ENCODE data around the gene LHX3.

Gene LHX3

DNA sequence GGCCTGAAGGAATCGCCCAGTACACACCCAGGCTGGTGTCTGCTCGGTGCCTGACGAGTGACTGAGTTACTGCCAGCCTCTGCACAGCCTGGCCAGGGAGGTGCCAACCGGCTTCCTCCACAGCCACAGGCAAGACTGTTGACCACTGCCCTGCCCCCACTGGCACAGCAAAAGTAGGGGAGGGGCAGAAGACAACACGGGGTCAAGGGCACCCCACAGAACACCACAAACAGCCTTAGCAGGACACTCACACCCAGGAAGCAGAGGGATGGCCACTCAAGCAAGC is 722 bp upstream of the LHX3 start:
- no peak for DNase-seq

DNA sequence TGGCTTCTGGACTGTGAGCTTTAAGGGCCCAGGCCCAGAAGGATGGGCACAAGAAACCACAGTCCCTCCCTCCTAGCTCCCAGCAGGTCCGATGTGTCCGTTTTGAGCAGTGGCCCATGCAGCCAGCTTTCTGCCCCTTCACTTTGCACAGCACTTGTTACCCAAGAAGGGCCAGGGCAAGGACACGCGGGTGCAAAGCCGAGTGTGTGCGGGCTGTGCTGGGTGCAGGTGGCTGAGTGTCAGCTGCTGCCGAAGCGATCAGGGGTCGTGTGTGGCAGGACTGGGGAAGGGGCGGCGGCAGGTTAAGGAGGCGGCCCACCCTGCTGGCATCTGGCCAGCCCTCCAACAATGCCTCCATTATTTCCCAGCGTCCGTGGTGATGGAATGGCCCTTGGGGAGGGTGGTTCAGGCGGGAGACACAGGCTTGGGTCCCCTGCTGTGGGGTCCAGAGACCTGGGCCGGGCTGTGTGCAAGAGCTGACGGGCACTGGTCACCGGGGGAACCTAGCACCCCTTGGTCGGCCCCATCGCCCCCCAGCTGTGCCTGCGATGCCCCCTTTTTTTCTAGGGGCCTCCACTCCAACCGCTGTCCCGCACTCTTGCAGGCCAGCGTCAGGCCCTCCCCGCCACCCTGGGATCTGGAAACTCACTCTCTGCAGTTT is 653 bp downstream of the LHX3 start:
- no peak for DNase-seq

DNA sequence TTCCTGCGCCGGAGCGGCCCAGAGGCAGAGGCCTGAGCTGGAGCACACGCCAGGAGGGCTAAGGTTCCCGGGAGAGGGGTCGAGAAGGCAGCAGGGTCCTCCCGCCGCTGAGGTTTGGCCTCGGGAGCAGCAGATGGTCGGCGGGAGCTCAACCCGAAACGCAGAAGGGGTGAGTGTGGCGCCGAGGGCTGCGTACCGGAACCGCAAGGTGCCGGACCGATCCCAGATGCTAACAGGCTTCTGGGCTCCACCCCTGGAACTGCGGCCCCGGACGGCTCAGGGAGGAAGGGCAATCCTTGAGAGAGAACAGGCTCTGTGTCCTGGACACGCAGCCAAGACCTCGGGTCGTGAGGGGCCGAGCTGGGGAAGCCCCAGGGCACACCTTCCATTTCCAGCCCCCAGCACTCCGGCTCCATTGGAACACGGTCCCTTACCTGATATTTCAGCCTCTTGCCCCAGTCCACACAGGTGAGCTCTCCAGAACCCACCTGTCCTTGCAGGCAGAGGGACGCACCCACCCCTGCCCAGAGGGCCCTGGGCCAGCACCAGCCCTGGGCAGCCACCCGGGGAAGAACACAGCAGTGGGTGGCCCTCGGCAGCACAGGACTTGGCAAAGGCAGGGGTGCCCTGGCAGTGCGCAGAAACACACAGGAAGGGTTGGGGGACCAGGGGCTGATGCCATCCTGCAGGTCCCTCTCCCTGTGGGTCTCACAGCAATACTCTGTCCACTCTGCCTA is 1.4 kb downstream of the LHX3 start:
- DNase-seq, result no peak

DNA sequence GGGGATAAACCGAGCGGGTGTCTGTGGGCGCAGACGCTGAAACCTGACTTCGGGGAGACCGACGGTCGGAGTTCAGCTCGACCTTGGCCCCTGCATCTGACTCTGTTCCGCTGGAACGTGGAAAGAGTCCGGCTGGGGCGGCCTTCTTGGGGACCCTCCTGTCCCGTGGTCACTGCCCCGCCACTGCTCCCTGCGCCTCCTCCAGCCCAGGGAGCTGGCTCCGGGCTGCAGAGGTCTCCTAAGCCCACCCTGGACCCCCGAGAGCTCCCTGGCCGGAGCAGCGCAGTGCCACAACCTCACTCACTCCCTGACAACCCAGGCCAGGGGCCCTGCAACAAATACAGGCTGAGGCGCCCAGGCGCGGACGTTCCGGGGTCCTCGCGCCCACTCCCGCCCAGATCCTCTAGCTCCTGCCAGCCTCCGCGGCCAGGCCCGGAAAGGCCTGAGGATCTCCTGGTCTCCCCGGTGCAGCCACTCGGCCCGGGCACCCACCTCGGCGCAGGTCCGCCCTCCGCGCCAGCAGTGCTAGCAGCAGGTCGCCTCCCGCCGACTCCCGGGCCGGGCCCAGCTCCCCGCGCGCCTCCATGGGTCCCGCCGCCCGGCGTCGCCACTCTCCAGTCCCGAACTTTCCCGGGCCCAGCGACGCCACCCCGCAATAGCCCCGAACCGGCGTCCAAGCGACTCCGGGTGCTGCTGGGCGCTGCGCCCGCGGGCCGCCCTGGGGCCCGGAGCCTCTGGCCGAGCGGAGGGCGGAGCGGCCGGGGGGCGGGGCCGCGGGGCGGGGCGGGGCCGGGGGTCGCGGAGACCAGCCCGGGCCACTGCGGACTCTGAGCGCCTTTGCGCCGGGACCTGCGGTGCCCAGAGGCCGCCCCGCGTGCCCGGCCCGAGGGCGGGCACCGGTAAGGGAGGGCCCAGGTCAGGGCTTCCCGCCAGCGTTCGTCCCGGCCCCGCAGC is 2.2 kb downstream of the LHX3 start:
- no peak for DNase-seq

DNA sequence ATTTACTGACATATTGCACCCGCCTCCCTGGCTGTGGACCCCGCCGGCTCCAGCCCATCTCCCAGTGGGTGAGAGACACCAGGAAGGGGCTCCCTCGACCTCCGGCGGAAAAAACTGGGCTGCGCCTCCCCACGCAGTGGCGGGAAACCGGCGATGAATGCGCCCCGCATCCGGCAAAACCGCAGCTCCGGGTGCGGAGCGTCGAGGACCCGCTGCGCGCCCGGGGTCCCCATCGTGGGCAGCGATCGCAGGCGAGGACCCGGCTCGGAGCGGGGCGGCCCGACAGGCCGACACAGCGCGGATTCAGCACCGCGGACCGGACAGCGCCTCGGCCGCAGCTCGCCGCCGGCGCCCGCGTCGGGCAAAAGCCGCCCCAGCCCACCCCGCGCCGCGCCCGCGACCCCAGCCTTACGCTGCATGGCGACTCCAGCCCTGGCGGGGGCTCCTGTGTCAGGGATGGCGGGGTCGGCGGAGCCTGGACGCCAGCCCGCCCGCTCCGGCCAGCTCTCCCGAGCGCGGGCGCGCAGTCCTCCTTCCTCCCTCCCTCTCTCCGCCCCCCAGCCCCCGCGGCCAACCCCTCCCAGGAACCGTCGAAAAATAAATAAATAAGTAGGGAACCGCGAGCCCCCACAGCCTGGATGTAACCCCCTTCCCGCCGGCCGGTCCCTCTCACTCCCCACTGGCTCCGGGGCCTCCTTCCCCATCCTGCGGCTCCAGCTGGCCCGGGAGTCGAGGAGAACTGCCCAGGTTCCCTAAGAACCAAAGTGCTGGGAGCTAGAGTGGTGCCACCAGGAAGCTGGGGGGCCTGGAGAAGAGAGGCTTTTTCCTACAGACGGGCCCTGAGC is 3.1 kb downstream of the LHX3 start:
- no peak for DNase-seq

DNA sequence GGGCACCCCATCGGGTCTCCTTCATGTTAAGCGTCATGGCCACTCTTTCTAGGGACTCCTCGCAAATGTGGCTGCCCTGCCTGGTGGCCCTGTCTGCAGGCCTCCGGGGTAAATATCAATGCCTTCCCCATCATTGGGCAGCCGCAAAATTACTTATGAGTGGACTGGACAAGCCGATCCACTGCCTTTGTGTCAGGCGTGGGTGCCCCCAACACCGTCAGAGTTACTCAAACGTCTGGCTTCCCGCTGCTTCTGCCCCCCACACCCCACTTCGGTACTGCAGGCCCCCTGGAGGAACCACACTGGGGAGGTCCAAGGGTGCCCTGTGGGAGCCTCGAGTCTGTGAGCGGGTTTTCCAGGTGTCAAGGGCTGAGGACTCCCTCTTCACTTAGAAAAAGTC is 3.8 kb downstream of the LHX3 start:
- DNase-seq, result no peak

DNA sequence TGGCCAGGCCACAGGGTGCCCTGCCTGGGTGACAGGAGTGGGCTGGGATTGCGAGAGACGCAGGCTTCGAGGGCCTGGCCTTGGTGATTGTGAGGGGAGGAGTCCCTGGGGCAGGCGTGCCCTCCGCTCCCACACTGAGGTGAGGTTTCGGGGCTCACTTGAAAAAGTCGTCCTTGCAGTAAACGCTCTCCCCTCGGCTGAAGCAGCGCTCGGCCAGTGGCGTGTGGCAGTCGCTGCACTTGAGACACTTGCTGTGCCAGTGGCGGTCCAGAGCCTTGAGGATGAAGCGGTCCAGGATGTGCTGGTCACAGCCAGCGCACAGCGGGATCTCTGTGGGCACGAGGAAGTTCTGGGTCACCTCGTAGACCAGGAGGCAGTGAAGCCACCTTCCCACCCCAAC is 4.5 kb downstream of the LHX3 start:
- DNase-seq, result no peak

DNA sequence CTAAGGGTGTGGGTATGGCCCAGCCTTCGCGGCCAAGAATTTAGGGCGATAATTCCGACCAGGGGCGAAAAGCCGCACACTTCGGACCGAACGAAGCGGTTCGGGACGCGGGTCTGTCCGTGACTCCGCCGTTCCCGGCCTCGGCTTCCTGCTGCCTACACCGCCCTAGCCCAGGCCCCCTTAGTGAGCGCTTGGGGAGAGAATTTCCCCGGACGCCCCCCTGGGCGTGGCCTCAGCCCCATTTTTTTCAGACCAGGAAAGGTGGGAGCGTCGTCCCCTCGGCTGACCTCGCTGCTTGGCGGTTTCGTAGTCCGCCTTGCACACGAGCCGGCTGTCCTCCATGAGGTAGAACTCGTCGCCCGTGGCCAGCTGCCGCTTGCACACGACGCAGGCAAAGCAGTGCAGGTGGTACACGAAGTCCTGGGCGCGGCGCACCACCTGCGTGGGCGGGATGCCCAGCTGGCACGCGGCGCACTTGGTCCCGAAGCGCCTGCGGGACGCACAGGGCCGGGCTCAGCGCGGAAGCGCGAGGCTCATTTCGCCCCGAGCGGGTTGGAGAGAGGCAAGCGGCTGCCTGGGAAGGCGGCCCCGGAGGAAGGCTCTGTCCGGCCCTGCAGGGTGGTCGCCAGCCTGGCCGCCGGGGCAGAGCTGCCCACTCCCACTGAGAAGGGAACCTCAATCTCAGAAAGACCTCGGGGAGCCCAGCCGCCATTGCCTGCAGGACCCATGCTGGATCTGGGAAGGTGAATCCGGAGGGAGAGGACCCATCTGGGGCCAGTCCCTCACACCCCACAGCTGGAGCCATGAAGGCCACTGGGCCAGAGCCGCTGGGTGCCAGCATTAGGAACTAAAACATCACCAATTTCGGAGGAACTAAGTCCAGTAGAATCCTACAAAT is 5.3 kb downstream of the LHX3 start:
- no peak for DNase-seq

DNA sequence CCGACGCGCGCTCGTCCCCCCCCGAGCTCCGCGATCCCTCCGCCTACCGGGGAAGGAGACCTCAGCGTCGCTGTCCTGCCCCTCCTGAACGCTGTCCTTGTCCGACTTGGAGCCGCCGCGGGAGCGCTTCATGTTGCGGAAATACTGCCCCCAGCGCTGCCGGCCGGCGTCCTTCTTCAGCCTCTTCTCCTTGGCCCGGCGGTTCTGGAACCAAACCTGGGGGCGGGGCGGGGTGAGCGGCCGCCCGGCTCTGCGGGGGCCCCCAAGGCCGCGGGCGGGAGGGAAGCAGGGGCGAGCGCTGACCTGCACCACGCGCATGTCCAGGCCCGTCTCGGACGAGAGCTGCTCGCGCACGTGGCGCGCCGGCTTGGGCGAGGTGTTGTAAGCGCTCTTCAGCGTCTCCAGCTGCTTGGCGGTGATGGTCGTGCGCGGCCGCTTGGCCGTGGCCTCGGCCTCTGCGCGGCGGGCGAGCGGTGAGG is 6.3 kb downstream of the LHX3 start:
- no peak for DNase-seq

DNA sequence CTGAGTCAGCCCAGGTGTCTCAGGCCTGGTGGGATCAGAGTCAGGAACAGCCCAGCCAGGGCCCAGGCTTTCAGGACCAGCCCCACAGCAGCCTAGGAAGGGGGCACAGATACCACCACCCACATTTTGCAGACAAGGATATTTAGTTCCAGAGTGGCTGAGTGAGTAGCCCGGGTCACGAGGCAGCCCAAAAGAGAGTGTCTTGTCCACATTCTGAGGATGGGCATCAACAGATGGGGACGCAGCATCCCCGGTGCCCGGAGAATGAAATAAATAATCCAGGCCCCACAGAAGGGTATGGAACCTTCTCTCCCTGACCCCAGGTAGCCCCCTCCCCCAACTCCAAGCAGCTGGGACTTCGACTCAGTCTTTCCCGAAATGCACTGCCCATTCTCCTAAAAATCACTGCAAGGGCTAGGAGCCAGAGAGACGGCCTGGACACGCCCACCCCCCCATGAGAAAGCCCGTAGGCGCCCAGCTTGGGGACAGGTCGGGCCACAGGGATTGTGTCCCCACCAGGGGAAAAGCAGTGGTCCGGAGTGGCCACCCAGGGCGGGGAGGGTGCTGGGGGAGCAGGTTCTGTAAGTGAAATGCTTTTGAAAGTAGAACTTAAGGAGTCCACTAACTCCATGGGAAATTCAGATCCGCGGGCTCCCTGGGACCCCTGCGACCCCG is 6.9 kb downstream of the LHX3 start:
- DNase-seq, result no peak

DNA sequence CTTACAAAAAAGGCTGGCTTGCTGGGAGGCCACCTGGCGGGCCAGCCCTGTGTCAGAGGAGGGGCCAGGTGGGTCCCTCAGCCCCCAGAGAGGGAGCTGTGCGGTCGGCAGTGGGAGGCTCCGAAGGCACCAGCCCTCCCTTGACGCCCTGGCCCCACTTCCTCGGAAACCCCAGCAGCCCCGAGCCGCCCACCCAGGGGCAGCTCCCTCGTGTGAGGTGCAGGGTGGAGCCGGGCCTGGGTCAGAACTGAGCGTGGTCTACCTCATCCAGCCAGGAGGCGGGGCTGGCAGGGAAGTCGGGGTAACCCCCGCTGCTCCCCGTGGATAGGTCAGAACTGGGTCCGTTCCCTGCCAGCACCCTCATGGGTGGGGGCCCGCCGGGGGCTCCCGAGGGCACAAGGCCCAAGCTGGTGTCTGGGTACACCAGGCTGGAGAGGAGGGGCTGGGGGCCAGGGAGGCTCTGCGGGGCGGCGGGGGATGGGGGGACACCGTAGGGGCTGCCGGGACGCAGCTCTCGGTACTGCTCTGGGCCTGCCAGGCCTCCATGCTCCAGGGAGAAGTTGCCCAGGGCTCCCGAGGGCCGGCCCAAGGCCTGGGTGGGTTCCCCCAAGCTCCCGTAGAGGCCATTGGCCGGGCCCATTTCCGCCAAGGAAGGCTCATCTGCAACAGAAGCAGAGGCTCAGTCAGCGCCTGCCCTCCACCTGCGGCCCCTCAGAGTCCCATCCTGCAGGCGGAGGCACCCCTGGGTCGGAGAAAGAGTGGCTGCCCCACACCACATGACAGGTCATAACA is 7.6 kb downstream of the LHX3 start:
- DNase-seq, result no peak

DNA sequence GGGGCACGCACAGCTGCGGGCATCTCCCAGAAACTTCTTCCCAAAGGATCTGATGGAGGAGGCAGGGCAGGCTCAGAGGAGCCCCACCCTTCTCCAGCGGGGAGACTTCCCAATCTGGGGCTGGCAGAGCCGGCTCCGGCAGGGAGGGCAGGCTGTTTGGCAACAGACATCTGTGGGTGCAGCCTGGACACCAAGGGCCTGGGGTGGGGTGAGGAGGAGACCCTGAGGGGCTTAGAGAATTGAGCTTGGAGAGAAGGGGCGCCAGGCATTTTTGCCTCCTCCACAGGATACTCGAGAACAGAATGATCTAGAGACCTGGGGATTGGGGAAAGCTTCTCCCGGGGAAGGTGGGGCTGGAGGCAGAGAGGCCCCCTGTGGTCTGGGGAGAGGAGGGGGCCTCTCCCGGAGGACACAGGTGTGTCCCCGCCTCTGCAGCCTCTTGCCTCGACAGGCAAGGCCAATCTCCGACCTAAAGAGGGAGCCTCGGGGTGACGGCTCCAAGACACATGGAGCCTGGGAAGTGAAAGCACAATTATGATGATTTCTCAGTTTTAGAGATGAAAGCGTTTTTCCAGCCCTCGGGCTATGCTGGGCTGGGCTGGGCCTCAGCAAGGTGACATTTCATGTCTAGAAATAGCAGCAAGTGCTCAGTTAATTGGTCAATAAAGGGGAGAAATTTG is 8.4 kb downstream of the LHX3 start:
- no peak for DNase-seq

DNA sequence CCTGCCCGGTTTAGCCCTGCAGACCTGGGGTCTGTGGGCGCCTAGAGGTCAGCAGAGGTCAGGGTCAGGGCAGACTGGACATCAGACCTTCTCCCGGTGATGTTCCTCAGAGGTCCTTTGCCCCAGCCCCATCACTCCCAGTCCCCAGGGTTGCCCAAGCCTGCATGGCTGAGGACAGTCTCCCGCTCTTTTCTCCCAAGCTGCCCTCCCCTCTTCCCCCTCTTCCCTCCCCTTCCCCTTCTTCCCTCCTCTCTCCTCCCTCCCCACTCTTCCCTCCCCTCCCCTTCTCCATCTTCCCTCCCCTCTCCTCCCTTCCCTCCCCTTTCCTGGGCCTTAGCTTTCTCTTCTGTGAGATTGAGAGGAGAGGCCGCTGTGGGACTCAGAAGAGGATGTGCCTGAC is 10.4 kb downstream of the LHX3 start:
- no peak for DNase-seq

DNA sequence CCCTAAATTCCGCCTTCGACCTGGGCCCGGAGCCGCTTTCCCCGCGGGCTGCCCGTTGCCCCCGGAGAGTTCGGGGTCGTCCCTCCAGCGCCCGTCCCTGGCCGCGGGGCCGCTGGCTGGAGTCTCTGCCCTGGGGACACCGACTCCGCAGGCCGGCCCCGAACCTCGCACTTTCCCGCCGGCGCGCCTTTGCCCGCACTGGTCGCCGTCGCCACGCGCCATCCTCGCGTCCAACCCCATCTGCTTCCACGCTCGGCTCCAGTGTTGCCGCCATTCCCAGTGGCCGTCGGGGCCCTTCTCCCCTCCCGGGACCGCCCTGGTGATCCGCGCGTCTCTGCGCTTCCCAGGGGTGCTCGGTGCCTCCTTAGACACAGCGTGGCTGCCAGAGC is 11.0 kb downstream of the LHX3 start:
- no peak for DNase-seq

DNA sequence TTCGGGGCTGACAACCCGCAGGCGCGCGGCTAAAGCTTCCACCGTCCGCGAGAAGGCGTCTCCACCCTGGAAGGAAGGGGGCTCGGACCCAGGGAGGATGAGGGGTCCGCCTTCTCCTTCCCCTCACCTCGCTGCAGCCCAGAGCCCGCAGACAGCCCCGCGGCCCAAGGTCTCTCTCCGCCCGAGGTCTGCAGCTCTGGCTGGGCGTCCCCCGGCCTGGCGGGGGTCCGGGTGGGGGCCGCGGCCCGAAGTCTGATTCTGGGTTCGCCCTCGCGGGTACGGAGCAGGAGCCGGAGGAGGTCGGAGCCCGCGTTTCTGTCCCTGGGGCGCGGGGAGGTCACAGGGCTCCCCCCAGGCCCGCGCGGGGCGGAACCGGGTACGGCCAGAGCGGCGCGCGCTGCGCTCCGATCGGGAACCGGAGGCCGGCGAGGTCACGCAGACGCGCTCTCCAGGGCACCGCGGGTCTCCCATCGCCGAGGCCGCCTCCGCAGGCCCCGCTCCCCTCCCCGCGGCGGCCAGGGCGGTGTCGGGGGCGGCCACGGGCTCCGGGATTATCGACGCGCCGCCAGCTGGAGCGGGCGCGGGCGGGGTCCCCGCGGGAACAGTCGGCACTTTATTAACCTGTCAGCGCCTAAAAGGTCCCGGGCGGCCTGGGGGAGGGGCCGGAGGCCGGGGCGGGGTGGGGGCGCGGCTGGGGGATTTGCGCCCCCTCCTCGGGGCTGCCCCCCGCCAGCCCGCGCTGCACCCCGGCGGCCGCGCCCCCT is 11.6 kb downstream of the LHX3 start:
- no peak for DNase-seq

DNA sequence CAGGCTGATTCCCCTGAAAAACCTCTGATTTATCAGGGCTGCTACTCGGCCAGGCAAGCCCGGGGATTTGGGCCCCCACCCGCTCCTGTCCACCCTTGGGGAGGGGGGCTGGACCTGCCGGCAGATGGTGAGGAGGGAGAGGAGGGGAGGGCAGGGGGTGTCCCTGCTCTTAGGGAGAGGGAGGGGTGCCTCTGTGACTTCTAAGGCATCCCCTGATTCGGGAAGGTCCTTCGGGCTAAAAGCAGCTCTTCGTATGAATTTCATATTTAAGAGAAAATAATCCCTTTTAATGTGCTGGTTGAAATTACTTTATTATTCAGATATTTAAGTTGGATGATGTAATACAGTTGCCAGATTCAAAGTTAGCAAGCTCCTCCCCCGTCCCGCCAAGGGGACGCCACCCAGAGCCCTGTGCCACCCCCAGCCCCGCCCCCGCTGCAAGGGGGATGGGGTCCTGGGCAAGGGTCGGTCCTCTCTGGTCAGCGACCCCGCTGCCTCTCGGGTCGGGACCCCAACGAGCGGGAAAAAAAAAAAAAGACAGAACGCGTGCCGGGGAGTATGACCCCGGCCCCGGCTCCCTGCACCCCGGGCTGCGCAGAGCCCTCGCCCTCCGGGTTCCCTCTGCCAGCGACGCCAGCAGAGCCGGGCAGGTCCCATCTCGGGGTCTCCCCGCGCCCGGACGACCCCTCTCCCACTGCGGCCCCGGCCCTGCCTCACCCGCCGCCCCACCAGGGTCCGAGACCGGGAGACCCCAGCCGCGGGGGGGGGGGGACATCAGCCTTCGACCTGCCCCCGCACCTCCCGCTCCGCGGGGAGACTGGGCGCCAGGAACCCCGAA is 12.4 kb downstream of the LHX3 start:
- no peak for DNase-seq

DNA sequence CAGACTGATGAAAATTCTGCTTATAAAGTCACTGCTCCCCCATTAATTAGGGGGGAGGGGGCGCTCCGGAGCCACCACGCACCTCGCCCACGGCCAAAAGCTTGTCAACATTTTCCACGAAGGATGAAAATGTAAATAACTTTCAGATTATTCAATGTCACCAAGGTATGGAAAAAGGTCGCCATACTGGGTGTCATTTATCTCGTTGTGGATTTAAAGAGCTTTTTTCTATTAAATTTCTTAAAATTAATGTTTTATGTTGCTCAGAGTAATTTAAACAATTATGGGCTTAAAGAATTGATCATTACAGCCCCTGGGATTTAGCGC is 13.0 kb downstream of the LHX3 start:
- DNase-seq, result no peak

Data from effector CD8-positive, alpha-beta T cell (primary cell).